NB4 (cell line): ENCODE data around the gene PRDM15.

ENCODE experiments used
- CTCF ChIP-seq: IDR thresholded peaks from one replicate; pipeline ENCODE4 v1.5.1; 2012; ENCODE audit warnings: low read depth, low read length
- MAX ChIP-seq: IDR thresholded peaks from 2 replicates; pipeline ENCODE4 v1.6.1; 2011; ENCODE audit warnings: low read depth, low read length
- MYC ChIP-seq: IDR thresholded peaks from 2 replicates; pipeline ENCODE4 v1.6.1; 2011; ENCODE audit warnings: low read depth, low read length
- POLR2A ChIP-seq: IDR thresholded peaks from 2 replicates; pipeline ENCODE4 v1.6.1; 2011; ENCODE audit warnings: mild to moderate bottlenecking; ENCODE audit not compliant: insufficient read length; ENCODE audit errors: extremely low read depth

DNA sequence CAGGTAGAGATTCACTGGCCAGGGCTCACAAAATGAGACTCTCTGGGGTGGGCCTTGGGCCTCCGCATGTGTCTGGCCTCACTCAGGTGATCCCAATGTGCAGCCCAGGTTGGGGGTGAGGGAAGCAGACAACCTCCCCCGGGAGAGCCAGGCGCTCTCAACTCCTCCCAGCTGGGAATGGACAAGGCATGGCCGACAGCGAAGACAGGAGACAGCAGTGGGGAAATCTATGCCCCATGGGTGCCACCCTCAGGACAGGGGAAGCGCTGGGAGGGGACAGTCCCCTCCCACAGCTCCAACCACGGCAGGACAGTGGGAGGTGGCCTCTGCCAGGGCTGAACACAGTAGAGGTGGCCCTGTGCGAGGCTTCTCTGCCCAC, 47.7 kb downstream of the PRDM15 start:
- TF ChIP-seq POLR2A = no peak
- TF ChIP-seq CTCF = no peak
- TF ChIP-seq MYC = no peak
- no peak for TF ChIP-seq MAX
